NCI-H510A treated with DMSO at 0.1 percent for 48 hours (cell line): Measurements from ENCODE around the gene CANT1.
"Not testable (repeated sequence)": the region's sequence is repeated elsewhere in the genome, so short reads cannot be mapped to it uniquely, and the experiment has no call there.

ENCODE experiments used
- DNase-seq: peaks from one replicate; lab custom pipeline; 2025; lab: John Stamatoyannopoulos, UW

The CANT1 gene

GRCh38 chr17:78959803-78960202, 49.8 kb downstream of the CANT1 start:
- no peak for DNase-seq

DNA sequence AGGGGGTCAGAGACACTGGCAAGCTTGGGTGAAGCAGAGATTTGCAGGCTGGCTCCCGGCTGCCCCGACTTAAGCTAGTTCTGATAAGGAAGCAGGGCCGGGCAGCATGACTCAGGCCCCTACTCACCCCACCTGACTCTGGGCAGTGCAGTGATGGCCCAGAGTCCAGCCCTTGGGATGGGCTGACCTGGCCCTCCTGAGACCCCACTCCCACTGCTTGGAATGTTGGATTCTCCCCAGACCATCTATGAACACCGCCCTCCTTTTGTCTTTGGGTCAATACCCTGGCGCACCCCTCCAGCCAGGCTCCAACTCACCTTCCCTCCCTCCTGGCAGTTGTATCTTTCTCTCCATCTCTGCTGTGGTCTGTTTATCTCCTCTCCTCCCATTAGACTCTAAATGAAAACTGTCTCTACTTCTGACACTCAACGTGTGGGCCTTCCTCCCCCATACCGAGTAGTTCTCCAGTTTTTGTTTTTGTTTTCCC, 50.9 kb downstream of the CANT1 start:
- no peak for DNase-seq

DNA sequence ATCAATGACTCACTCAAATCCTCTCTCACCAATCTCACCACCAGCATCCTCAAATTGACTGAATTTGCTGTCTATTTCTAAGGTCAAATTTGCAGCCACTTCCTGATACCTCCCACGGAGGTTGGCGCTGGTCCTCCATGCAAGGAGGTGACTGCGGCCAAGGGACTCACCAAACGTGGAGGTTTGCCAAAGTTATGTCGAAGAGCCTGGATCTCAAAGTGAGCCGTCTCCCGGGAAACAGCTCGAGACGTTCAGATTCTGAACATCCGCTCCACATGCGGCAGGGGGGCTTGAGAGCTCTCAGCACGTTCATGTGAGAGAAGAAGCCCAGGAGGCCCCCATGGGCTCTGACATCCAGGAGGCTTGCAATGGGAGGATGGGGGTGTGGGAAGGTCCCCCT, 52.4 kb downstream of the CANT1 start:
- no peak for DNase-seq

GRCh38 chr17:78956254-78956653, 53.3 kb downstream of the CANT1 start:
- DNase-seq: no peak

GRCh38 chr17:78954684-78955083, 54.9 kb downstream of the CANT1 start:
- DNase-seq: no peak

GRCh38 chr17:78953356-78954350, 55.9 kb downstream of the CANT1 start:
- DNase-seq: no peak

DNA sequence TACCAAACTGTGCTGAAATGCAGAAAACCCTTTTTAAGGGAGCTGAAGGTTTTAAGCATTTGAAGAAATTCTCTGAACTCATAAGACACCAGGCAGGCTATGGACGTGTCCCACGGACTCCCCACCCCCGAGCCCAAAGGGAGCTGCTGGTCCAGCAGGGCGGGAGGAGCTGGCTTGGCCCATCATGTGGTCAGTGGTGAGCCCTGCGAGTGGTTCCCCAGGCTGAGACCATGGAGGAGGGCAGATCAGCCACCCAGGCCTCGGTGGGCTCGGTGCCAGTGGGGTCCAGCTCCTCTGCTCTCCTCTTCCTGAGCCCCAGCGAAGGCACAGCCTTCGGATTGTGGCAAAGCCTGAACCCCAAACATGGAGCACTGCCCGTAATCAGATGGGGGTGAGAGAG, 56.9 kb downstream of the CANT1 start:
- no peak for DNase-seq

DNA sequence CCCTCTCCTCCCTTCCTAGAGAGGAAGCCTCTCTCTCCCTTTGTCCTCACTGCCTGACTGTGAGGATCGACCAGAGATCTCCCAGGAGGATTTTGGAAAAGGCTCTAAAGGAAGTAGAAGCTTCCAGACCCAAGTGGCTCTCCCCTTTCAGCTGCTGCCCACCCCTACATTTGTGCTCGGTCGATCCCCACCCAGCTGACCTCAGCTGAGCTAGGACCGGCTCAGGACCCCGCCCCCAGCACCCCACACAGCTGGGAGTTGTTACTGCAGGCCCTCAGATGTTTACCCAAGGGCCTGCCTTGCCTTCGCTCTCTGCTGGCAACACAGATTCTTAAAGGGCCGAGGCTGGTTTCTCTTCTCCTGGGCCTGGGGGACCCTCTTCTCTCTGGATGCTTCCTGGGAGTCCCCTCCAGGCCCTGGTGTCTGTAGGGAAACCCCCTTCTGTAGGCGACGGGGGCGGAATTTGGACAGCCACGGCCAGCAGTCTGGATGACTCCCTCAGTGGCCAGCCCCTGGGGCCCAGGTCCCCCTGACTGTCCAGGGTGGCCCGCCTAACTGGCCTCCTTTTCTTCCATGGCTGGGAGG, 57.5 kb downstream of the CANT1 start:
- DNase-seq: peak; percentile 35

DNA sequence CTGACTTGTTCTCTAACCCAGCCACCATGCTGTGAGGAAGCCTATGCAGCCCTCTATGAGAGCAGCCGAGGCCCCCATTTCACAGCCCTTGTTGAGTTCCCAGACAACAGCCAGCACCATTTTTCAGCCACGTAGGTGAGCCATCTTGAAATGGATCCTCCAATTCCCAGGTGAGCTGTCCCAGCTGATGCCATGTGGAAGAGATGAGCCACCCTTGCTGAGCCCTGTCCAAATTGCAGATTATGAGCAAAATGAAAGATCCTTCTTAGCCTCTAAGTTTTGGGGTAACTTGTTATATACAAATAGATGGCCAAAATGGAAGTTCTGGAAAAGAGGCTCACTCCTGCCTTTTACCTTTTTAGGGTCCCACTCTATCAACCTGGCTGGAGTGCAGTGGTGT, 58.7 kb downstream of the CANT1 start:
- DNase-seq: no peak

- no peak for DNase-seq
Observed at GRCh38 chr17:78947235-78948149, 62.1 kb downstream of the CANT1 start.

DNA sequence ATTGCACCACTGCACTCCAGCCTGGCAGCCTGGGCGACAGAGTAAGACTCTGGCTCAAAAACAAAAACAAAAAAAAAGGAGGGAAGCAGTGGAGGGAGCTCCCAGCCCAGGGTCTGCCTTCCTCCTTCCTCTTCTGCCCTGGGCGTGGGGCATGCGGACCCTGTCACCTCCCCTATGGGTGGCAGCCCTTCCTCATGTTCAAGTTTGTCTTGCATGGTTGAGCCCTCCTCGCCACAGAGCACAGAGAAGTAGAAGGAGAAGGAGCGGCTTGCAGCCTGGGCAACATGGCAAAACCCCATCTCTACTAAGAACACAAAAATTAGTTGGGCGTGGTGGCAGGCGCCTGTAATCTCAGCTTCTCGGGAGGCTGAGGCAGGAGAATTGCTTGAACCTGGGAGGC, 62.9 kb downstream of the CANT1 start:
- DNase-seq: no peak

DNA sequence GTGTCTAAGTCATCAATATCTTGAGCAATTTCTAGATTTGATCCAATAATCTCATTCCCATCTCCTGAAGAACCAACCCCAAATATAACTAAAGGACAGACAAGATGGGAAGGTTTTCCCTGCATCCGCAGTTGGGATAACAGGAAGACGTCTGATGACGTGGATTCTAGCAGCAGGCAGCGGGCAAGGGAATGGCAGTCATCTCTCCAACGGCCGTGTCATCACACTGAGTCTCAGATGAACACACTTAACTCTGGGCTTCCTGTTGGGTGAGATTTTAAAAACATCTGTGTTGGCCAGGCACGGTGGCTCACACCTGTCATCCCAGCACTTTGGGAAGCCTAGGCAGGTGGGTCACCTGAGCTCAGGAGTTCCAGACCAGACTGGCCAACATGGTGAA, 63.4 kb downstream of the CANT1 start:
- peak; percentile 48 for DNase-seq

DNA sequence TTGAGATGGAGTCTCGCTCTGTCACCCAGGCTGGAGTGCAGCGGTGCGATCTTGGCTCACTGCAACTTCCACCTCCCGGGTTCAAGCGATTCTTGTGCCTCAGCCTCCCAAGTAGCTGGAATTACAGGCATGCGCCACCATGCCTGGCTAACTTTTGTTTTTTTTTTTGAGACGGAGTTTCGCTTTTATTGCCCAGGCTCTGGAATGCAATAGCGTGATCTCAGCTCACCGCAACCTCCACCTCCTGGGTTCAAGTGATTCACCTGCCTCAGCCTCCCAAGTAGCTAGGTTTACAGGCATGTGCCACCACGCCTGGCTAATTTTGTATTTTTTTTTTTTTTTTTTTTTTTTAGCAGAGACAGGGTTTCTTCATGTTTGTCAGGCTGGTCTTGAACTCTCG, 64.1 kb downstream of the CANT1 start:
- not testable (repeated sequence) for DNase-seq

GRCh38 chr17:78944956-78945355, 64.6 kb downstream of the CANT1 start:
- DNase-seq: peak; percentile 25

GRCh38 chr17:78944026-78944425, 65.5 kb downstream of the CANT1 start:
- no peak for DNase-seq
